HG02840 (cell line): ENCODE measurements around the gene WNK4.

ENCODE experiments used
- ATAC-seq: cut with Tn5 transposase; IDR thresholded peaks from one replicate; pipeline ENCODE4 v1.9.1; 2021; ENCODE audit warnings: mild to moderate bottlenecking, moderate library complexity, moderate number of reproducible peaks; ENCODE audit not compliant: unreplicated experiment, low FRiP score

Gene WNK4

GRCh38 chr17:42832934-42833766 lies 52.7 kb downstream of the WNK4 start, which contains the start of gene PSME3:
Gene PSME3 (plus strand): TSS chr17:42833397. CDS start chr17:42833632, 235 bp downstream.
- ATAC-seq, result peak; percentile 86

DNA sequence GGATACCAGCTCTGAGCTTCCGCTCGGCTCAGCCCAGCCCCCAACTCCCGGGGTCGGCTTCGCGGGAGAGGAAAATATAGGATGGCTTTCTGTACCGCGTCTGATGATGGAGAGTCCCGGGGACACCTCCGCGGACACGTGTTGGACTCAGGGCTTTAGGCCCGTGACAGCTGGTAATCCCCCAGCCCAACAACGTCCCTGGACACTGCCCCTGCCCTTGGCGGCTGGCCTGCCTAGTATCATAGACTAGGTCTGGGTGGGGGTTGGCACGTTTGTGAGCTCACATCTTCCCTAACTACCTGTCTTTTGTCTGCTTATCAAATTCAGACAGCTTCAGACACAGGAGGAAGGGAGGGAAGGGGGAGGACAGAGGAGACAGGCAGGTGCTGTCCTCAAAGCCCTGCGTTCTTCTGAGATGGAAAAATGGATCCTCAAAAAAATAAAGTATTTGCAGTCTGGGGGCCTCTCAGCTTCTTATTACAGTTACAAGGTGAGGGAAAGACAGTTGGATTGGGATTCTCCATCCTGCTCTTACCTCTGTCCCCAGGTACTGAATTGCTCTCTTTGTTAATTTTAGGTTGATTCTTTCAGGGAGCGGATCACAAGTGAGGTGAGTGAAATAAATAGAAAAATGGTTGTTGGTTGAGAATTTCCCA lies 53.5 kb downstream of the WNK4 start:
- ATAC-seq, result no peak

GRCh38 chr17:42835732-42836131 lies 55.3 kb downstream of the WNK4 start:
- no peak for ATAC-seq

DNA sequence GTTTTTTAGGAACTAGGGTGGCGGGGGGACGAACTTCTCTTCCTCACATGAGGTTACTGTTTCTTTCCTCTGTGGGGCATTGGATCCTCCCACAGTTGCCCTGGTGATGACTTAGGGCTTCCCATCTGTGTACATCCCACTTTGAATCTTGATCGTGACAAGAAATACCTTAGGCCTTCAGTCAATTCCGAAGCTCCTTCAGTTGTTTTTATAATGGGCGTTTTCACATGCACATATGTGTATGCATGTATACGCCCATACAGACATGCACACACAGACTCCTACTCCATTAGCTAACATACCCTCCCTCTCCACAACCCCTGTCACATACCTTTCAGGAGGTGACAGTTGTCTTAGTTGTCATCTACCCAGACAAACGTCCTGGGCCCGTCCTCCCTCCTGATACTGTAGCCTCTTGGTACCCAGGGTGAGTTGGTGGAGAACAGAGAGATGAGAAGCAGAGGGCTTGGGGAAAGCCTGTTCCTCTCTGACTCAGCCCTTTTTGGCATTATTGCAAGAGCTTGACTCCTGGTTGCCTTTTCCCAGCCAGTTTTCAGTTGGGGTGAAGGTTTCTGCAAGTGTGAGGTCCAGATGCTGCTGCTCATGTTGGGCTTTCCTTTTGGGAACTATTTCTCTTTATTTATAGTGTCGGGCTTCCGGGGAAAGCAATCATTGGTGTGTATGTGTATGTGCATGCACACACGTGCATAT lies 61.7 kb downstream of the WNK4 start:
- ATAC-seq, result no peak

DNA sequence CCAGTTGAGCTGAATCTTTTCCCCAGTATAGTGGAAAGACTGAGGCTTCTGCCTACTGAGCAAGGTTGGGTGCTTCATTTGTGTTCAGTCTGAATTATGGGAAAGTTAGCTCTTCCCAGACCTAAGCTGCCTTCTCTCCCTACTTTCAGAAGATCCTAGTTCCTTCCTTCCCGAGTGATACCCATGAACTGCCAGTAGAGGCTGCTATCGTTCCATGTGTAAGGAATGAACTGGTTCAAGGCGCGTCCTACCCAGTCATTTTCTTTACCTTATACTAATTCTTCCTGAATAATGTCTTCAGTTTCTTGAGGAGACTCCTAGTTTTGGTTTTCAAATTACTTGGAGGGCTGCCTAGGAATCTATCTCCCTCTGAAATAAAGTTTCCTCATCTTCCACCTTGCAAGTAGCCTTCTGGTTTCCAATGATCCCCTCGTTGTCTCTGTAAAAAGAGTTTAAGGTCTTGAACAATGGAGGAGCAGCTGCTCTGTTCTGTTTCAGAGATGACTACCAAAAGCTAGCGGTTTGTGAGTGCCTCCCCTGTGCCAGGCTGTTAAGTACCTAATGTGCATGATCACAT lies 63.0 kb downstream of the WNK4 start:
- ATAC-seq, result no peak

GRCh38 chr17:42844271-42844670 lies 63.9 kb downstream of the WNK4 start, which contains the start of gene AOC2:
Gene AOC2 (plus strand): TSS chr17:42844580. CDS start chr17:42844627, 47 bp downstream.
- ATAC-seq, result no peak

DNA sequence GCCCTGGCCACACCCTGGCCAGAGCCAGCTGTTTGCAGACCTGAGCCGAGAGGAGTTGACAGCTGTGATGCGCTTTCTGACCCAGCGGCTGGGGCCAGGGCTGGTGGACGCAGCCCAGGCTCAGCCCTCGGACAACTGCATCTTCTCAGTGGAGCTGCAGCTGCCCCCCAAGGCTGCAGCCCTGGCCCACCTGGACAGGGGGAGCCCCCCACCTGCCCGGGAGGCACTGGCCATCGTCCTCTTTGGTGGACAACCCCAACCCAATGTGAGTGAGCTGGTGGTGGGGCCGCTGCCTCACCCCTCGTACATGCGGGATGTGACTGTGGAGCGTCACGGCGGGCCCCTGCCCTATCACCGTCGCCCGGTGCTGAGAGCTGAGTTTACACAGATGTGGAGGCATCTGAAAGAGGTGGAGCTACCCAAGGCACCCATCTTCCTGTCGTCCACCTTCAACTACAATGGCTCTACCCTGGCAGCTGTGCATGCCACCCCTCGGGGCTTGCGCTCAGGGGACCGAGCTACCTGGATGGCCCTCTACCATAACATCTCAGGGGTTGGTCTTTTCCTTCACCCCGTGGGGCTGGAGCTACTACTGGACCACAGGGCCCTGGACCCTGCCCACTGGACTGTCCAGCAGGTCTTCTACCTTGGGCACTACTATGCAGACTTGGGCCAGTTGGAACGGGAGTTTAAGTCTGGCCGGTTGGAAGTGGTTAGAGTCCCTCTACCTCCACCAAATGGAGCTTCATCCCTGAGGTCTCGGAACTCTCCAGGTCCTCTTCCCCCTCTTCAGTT lies 64.5 kb downstream of the WNK4 start:
- no peak for ATAC-seq

DNA sequence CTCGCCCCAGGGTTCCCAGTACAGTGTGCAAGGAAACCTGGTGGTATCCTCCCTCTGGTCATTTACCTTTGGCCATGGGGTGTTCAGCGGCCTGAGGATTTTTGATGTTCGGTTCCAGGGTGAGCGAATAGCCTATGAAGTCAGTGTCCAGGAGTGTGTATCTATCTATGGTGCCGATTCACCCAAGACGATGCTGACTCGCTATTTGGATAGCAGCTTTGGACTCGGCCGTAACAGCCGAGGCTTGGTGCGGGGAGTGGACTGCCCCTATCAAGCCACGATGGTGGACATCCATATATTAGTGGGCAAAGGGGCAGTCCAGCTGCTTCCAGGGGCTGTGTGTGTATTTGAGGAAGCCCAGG lies 65.1 kb downstream of the WNK4 start:
- no peak for ATAC-seq

GRCh38 chr17:42845918-42846593 lies 65.6 kb downstream of the WNK4 start:
- no peak for ATAC-seq
